Activated CD4-positive, alpha-beta T cell treated with anti-CD3 and anti-CD28 coated beads, Interleukin-2, amount 50 U/mL, for 24 hours (primary cell): ENCODE measurements around the gene G0S2.
A peak's percentile ranks its signal among the peaks of the same experiment; 100 is the strongest.

Source experiments
- DNase-seq, 2 donors: peaks; one replicate each; pipeline ENCODE4 v3.0.0-alpha.2; 2020; ENCODE audit warnings: low read depth in 1 of 2, low spot score in 1 of 2

Gene G0S2

DNA sequence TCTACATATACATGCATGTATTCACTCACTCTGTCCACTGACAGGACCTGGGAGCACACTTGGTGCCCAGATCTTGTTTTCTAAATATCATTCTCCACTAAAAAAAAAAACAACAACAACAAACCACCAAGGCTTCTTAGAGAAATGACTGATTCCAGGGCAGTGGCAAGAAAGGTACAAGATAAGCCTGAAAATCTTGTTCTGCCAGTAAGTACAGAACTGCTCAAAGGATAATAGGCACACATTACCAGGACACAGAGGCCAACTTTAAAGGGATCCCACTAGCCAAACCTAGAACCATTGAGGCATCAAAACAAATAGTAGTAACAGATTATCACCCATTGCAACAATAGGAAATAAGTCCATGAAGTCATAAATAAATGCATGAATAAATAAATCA lies 40.1 kb downstream of the G0S2 start:
- no peak for DNase-seq

DNA sequence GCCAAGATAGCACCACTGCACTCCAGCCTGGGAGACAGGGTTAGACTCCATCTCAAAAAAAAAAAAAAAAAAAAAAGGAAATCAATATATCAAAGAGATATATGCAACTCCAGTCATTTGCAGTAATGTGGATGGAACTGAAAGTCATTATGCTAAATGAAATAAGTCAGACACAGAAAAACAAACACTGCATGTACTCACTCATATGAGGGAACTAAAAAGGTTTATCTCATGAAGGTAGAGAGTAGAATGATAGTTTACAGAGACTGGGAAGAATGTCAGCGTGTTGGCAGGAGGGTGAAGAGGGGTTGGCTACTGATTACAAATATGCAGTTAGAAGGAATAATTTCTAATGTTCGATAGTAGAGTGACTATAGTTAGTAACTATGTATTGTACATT lies 42.6 kb downstream of the G0S2 start:
- no peak for DNase-seq

DNA sequence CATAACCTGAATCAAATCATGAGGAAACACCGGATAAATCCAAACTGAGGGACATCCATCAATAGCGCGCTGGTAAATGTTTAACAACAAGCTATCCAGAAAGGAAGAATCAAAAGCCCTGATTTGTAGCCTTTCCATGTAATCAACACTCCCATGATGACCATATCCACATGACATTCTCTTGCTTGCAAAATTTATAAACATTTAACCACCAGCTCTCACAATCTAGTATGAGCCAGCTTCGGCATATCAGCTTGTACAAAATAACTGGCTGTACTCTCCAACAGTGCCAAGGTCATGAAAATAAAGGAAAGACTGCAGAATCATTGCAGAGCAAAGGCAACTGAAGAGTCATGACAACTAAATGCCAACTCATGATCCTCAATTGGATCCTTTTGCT lies 45.1 kb downstream of the G0S2 start:
- no peak for DNase-seq

DNA sequence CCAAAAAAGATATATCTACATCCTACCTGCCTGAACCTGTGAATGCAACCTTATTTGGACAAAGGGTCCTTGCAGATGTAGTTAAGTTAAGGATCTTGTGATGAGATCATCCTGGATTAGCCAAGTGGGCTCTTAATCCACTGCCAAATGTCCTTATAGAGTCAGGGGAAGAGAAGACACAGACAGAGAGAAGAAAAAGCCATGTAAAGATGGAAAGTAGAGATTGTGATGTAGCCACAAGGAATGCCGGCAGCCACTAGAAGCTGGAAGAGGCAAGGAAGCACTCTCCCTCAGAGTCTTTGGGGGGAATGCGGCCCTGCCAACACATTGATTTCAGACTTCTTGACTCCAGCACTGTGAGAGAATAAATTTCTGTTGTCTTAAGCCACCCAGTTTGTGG lies 45.6 kb downstream of the G0S2 start:
- DNase-seq: no peak

DNA sequence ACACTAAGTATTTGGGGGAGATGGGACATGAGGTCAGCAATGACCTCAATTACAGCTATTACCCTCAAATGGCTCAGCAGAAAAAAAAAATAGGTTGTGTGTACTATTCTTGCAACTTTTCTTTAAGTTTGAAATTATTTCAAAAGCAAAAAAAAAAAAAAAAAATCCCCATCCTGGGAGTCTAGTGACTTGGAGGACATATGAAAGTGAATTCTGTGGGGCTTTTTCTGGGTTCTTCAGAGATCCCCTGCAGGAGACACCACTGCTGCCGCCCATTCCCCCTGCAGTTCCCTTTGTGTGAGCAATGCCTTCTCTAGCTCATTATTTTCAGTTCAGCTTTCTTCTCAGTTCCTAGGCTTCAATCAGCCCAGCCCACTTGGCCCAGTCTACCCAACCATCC lies 46.1 kb downstream of the G0S2 start:
- DNase-seq: no peak

DNA sequence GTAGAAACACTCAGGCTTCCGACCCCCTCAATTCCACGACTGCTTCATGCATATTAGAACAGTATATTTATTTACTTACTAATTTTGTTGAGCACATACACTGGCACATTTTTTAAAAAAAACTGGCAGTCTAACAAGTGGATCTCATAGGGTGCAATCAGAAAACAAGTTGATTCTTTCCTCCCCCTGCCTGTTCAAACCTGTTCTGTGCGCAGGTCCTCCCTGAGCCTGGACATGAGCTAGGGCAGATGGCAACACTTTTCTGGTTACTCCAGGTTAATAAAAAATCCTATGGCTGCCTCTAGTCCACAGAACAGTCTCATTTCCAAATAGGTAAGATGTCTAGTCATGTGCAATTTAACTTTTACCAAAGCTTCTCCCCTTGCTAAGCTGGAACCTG lies 48.1 kb downstream of the G0S2 start:
- no peak for DNase-seq

DNA sequence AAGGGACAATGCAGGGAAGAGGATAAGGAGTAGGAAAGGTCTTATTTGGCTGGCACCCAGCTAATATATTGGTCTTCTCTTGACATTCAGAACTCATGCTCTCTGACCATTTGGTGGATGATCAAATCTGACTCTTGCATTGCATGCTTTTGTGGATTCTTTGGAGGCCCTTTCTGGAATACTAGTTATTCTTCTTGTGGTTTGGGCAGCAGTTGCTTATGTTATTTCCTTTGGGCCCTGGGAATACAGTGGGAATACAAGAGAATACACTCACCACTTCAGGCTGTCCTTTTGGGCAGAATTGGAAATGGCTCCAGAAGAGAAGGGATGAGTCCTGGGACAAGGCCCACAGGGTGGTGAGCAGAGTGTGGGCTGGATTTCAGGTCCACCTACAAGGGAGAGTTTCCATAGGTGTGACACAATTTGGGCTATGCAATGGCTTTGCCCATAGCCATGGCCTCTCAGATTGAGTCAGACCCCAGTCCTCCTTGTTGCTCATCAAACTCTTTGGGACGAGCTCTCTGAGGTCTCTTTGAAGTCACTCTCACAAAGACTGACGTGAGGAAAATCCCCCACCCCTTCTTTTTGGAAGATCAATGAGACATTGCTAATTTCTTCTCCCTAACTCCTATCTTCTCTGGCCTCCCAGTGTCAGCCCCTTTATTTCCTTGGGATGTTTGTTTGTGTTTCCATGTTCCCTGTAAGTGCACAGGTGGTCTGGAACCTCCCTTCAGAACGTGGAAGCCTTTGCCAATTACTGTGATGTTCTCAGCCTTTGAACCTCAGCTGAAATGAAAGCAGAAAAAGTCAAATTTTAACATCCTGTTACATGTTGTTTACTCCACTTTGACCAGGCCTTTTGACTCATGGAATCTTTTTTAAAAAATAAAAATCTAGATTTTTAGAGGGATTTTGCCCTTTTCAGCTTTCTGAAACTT lies 48.8 kb downstream of the G0S2 start:
- peak in 1 of 2 donors; percentile 54 for DNase-seq
